Non-pigmented ciliary epithelial cell (primary cell): Measurements from ENCODE around the gene MBNL2.

ENCODE experiments used
- DNase-seq: peaks from one replicate; pipeline ENCODE4 v3.0.0-alpha.2; 2010; ENCODE audit warnings: low read depth

The MBNL2 gene

DNA sequence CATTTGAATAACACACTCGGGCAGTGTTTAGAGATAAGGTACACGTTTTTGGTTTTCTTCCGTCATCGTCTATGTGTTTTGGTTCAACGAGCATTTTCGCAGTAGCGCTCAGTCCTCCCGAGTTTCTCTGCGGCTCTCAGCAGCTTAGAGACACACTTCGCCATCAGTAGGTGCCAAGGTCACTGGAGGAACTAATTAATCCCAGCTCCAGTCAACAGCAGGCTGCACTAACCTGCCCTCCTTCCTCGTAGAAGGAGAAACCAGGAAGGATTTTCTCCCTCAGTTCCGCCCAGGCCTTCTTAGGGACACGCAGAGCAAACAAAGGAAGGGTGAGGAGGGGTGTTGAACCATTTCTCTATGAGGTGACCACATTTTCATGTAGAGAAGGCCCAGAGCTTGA lies 12.6 kb downstream of the MBNL2 start:
- no peak for DNase-seq

GRCh38 chr13:97235549-97236231 lies 13.6 kb downstream of the MBNL2 start:
- DNase-seq: no peak

- no peak for DNase-seq
Observed at GRCh38 chr13:97237388-97237787, 15.3 kb downstream of the MBNL2 start.

- no peak for DNase-seq
Observed at GRCh38 chr13:97238432-97238831, 16.3 kb downstream of the MBNL2 start.

DNA sequence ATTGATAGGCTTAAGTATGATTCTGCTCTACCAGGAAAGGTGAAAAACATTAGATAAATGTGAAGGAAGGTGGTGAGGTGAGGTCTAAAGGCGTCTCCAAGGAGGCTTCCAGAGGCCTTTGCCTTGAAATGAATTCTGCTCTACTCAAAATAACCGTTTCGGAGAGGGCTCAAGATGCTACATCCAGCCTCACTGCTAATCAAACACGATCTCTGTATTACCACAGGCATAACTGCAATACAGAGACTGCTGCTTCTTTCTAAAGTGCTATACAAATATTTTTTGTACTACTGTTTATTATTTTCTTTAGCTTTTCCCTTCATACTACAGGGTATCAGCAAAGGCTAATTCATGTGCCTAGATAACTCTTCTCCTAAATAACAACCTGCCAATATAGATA lies 16.8 kb downstream of the MBNL2 start:
- no peak for DNase-seq

DNA sequence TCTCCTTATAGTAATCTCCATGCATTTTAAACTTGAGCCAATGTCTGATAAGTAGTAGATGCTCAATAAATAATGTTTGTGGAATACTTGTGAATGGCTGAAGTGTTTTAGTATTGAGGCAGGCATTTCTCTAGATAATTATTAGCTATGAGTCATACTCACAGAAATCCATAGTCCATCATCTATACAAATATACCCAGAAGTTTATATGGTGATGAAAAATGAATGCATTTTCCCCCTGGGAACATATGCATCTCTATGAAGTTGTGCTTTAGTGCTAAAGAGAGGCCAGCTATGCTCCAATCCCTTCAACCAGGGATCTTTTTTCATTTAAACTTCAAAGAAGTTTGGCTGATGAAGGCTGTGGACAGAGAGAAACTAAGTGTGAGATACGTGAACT lies 17.2 kb downstream of the MBNL2 start:
- DNase-seq: no peak

DNA sequence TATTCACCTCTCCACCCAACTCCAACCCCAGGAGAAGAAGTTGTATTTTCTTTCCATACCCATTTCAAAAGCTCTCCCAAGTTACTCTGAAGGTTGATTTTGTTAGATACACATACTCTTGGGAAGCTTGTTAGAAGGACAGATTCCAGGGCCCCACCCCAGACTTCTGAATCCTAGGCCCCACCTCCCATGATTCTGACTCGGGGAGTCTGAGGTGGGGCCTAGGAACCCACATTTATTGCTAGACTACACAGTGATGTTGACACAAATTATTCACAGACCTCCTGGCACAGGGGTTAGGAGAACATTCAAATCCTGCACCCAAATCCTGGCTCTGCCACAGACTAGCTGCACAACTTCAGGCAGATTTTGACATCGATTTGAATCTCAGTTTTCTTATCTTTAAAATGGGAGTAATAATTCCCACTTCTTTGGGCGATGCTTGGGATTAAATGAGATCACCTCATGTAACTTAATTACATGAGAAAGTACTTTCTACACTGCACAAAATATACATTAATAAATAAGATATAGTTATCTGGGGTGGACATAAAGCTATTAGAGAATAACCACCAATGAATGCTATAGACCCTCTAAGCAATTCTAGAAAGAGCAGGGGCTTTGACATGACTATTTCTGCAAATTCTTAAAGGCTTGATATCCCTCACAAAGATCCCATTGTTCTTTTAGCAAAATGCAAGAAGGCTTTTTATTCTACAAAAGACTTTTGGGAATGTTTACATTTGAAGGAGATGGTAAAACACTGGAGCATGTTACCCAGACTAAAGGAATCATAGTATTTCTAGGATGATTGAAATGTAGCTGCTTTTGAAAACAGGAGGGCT lies 18.0 kb downstream of the MBNL2 start:
- DNase-seq: no peak

- no peak for DNase-seq
Observed at GRCh38 chr13:97240788-97241734, 18.9 kb downstream of the MBNL2 start.

DNA sequence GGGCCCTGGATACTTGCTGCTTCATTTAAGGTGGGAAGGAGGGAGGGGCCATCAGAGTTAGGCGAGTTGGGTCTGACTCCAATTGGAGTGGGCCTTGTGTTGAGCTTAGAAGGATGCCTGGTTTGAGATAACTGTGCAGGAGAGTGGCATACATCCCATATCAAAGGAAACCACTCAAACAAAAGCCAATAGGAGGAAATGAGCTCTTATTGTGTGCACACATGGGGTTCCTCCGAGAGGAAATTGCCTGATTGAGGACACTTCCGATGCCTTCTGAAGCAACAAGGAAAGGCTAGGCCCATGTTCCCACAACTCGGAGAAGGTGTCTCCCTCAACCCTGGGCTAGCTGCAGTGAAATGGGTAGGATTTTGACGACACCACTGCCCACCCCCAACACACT lies 19.6 kb downstream of the MBNL2 start:
- no peak for DNase-seq

DNA sequence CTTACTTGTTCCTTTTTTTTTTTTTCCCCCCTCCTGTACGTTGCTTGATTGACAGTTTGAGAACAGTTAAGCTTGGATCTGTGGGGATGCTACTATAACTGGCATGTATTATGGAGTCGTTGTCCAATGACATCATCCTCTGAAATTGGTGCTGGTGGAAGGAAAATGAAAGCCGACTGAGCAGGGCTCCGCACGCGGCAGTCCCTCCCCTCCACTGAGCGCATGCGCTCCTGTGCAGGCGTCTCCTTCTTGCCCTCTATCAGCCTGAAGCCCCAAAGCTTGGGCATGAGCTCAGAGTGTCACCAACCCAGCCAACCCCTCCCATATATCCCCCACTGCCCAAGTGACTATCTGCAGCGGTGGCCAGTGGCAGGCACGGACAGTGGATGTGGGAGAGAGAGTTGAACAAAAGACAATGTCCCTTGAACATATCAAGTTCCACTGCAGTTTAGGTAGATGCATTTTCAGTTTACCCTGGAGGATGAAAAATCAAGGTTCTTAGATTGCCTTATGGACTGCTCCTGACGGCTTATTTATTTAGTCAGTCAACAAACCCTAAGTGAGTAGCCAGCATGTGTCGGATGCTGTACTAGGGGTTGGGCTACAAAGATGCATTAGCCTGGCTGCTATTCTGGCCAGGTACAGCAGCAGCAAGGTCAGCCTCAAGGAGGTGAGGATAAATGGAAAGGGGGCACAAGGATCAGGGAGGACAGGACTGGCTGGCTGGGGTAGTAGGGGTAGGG lies 20.8 kb downstream of the MBNL2 start:
- DNase-seq: no peak

GRCh38 chr13:97243915-97244781 lies 22.0 kb downstream of the MBNL2 start:
- no peak for DNase-seq

DNA sequence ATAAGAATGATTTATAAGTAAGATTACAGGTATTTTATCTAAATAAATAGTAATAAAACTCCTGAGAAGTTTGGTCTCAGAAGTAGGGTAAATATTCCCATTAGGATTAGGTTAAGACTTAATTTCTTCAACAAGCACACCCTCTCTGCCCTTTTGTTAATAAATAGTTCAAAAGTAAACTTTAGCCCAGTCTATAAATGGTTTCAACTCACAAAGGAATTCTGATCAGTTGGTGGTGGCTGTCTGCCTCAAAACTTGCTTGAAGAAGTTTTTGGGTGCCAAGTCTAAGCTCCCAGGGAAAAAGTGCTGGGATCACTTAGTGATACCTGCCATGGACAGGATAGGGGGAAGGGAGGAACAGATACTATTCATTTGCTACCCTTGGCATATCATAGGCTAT lies 22.9 kb downstream of the MBNL2 start:
- no peak for DNase-seq

- DNase-seq: no peak
Observed at GRCh38 chr13:97246596-97247158, 24.5 kb downstream of the MBNL2 start.

- DNase-seq: no peak
Observed at GRCh38 chr13:97248243-97248642, 26.1 kb downstream of the MBNL2 start.

- no peak for DNase-seq
Observed at GRCh38 chr13:97249093-97249795, 27.1 kb downstream of the MBNL2 start.

DNA sequence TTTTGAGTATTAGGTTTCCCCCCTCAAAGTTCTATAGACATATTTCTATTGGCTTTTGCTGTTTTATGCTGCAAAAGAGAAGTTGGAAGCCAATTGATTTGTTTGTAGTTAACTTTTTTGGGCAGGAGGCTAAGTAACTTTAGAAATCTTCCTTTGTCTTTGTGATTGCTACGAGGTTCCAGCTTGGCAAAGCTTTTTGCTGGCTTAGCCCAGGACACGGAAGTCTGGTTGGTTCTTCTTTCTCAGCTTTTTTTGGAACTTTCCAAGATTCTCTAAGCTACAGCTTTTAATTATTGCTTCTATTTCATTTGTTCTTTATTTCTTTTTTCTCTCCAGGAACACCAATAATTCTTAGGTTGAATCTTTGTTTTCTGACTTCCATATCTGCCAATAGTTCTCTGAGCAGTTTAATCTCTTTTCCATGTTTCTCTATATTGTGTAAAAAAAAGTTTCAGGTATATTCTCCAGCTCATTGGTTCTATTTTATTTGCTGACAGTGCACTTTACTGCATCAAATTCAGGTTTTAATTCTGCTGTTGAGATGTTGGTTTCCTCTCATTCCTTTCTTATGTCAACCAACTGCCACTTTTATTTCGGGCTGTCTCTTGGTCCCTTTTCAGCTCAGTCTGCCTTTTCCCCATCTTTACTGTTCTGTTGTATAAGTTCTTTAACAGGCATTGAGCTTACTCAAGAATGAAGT lies 27.8 kb downstream of the MBNL2 start:
- no peak for DNase-seq

GRCh38 chr13:97250560-97250959 lies 28.4 kb downstream of the MBNL2 start:
- DNase-seq: no peak

DNA sequence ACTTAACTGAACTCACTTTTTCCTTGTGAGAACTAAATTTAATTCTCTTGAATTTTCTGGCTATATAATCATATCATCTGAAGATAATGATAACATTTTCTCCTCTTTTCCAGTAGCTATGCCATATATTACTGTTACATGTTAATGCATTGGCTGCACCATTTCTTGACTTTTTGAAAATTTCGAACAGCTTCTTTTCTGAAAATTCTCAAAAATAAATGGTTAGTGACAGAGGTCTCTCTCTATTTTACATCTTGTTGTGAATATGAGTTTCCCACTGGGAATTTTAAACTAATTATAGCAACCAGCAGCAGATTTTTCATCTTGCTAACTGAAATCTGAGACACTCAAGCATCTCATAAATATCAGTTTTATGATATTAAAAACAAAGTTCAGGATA lies 30.6 kb downstream of the MBNL2 start:
- no peak for DNase-seq
